ENCODE data around the gene IARS2.
"Not testable (repeated sequence)": the region's sequence is repeated elsewhere in the genome, so short reads cannot be mapped to it uniquely, and the experiment has no call there.

The IARS2 gene

DNA sequence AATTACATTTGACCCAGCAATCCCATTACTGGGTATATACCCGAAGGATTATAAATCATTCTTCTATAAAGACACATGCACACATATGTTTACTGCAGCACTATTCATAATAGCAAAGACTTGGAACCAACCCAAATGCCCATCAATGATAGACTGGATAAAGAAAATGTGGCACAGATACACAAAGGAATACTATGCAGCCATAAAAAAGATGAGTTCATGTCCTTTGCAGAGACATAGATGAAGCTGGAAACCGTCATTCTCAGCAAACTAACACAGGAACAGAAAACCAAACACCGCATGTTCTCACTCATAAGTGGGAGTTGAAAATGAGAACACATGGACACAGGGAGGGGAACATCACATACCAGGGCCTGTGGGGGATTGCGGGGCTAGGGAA is 76.0 kb downstream of the IARS2 start:
- not testable (repeated sequence) for DNase-seq

DNA sequence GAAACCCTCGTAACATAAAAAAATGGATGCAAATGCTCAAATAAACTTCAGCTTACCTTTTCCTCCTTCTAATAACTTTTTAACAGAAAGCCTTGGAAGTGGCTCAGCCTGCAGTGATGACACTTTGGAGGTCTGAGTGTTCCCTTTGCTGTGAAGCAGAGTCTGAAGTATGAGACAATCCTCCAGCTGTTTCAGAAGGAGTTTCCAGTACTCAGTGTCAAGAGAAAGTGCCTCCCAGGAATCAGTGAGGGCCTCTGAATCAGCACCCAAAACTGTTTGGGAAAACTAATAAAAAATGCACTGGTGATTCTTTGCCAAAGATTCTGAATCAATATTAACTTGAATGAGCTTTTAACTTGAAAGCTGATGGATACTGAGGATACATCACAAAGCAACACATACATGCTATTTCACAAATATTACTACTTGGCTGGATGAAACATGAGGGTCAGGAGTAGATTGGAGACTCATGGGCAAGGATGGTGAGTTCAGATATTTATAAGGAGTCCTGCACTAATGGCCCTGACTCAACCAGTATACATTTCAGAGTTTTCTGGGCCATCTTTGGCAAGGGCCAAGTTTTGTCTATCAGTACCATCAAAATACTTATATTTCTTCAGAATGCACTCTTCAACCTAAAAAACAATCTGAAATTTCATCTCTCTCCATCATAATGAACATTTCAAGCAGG is 77.0 kb downstream of the IARS2 start:
- DNase-seq: no peak

GRCh38 chr1:220176540-220176939 is 82.6 kb downstream of the IARS2 start:
- DNase-seq: no peak

DNA sequence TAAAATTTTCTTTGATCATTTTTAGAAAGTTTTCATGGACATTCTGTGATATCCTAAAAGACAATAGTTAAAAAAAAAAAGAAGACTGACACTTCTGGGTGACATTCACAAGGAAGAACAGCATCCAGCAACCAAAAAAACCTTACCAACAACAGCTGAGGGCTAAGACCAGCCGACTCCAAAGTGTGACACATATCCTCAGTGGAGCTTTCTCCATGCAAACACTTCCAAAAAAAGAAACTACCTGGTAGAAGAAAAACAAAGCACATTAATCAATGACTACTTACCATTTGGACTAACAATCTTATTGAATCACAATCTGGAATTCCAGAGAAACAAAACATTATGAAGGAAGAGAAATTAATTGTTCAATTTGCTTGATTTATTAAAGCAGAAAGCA is 88.2 kb downstream of the IARS2 start:
- no peak for DNase-seq

DNA sequence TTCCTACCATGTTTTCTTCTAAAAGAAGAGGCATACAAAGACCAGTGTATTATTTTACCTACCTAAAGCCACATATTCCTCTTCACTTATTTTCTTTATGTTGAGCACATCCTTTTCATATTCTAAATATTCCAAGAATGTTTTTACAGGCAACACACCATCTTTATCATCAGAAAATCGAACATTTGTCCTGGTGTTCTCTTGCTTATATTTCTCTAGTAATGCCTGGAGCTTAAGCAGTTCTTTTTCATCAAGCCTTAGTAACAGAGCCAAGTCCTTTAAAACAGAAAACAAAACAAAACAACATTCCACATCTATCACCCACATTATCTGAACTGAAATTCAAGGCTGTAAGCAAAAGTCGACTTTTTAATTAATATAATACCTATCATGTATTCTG is 88.7 kb downstream of the IARS2 start:
- no peak for DNase-seq

DNA sequence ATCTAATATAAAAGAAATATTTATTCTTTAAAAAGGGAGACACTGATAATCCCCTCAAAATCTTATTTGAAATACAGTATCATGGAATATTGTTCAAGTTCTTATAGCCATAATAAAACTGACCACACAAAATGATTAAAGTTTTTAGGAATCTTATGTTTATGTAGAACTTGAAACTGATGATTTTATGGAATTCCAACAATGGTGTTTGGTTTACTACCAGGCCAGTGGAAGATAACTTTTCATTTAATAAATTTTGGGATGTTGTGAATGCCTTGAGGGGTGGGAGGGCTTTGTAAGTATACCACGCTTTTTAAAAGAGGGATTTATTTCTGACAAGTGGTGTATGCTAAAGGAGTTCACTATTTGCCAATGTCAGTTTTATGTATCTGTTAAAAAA is 90.6 kb downstream of the IARS2 start:
- no peak for DNase-seq

DNA sequence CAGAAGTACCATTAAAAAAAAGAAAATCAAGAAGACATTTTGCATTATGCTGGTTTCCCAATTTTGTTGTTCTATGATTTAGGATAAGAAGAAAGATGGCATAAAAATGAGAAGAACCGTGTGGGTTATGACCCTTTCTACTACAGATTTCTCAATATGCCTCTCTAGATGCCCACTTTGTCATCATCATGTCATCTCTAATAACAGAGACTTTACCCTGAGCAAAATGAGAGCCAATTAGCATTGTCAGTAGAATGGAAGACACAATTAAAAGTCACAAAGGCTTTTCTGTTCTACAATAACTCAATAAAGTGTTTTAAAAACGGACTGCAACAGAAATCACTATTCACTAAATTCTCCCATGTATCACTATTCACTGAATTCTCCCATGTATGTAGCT is 92.8 kb downstream of the IARS2 start:
- DNase-seq: no peak

DNA sequence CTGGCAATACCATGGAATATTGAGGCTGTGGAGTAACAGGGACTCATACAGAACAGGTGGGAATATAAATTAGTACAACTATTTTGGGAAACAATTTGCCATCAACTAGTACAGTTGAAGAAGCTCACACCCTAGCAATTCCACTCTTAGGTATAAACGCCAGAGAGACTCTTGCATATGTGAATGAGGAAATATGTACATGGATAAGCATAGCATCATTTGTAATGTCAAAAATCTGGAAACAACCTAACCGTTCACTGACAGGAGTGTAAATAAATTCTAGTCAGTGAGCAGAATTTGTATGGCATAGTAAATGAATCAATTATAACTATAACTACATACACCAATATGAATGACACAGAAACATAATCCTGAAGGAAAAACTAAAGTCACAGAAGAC is 94.6 kb downstream of the IARS2 start:
- DNase-seq: no peak

DNA sequence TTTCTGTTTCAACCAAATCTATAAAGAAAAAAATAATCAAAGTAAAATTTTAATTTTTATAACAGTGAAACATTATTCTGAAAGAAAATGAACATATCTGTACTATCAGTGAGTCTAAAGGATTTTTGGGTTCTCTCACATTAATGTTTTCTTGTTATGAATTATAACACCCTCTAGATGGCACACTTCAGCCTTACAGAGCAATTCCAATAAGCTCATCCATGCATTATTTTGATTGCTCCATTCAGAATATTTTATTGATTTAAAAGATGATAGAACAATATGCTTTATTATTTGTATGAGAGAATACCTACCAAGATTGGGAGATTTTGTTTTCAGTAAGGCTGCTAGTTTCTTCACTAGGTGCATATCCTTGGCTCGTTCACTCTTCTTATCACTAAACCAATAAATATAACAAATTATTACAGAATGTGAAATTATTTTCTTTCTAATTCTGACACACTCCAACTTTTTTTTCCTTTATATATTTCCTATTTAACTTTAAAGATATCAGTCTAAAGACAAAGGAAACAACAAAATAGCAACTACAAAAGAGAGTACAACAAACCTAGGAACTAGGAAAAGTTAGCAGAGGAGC is 95.9 kb downstream of the IARS2 start:
- DNase-seq: peak; percentile 12

GRCh38 chr1:220195701-220196100 is 101.8 kb downstream of the IARS2 start:
- no peak for DNase-seq
